GM12874 (cell line): ENCODE results near the gene DNM1.

Experiments used
- TF ChIP-seq, protein P1 (sequence below): IDR thresholded peaks from 2 replicates; pipeline ENCODE4 v1.5.1; 2011; ENCODE audit warnings: low read depth, mild to moderate bottlenecking, control low read depth, low read length, moderate library complexity; ENCODE audit not compliant: insufficient read depth

DNM1 gene

DNA sequence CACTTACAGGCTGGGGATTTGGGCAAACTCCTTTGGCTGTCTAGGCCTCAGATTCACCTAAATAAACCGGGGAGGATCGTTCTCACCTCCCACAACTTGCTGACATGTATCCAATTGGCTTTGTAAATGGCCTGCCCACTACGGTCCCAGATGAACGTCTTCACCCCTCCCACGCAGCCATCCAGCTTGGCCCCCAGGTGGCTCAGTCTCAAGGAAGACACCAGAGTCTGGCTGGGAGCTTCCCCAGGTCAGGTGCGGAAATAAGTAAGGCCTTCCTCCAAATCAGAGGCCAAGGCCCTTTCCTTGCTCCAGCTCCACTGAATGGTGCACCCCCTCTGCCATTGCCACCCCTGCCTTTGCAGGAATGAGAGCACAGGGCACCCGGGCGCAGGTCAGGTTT lies 23.2 kb upstream of the DNM1 start:
- TF ChIP-seq, protein P1, sequence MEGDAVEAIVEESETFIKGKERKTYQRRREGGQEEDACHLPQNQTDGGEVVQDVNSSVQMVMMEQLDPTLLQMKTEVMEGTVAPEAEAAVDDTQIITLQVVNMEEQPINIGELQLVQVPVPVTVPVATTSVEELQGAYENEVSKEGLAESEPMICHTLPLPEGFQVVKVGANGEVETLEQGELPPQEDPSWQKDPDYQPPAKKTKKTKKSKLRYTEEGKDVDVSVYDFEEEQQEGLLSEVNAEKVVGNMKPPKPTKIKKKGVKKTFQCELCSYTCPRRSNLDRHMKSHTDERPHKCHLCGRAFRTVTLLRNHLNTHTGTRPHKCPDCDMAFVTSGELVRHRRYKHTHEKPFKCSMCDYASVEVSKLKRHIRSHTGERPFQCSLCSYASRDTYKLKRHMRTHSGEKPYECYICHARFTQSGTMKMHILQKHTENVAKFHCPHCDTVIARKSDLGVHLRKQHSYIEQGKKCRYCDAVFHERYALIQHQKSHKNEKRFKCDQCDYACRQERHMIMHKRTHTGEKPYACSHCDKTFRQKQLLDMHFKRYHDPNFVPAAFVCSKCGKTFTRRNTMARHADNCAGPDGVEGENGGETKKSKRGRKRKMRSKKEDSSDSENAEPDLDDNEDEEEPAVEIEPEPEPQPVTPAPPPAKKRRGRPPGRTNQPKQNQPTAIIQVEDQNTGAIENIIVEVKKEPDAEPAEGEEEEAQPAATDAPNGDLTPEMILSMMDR = no peak

DNA sequence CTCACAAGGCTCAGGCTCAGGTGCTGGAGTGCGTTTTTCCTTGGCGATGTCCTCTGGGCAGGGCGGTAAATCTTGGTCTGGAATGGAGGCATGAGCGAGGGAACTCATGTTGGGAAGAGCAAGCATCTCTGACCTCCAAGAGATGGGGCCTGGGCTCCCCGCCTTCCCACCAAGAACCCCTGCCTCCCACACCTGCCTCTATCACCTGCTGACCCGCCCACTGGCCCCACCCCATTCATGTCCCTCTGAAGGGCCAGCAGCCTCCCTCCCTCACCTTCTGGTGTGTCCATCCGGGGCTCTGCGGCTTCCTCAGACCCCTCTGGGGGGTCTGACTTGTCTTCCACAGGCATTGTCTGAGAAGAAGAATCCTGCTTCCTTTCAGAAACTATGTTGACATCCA lies 22.7 kb upstream of the DNM1 start:
- TF ChIP-seq, protein P1 = no peak

DNA sequence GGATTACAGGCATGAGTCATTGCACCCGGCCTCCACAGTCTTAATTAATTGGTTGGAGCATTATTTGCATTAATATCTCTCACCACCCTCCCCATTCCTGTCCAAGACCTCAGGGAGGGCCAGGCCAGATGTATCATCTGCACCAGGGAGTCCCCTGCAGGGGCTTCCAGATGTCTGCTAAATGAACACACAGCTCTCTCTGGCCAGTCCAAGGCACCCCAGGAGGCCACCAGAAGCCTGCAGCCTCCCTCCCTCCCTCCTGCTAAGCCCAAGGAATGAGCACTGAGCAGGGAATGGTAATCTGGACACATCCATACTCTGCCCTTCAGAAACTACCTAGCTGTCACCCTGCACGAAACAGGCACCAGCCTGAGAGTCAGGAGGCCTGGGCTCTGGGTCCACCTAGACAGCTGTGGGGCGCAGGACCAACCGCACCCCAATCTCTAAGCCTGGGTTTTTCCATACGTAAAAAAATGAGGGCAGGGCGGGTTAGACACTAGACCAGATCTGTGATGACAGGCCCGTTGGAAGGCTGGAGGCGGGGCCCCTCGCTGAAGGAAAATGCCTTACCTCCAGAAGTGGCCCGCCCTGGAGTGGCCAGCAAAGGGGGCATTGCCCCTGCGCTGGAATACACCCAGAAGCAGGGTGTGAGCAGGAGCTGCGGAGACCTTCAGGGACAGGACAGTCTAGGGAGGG lies 20.1 kb upstream of the DNM1 start:
- TF ChIP-seq, protein P1 = no peak

DNA sequence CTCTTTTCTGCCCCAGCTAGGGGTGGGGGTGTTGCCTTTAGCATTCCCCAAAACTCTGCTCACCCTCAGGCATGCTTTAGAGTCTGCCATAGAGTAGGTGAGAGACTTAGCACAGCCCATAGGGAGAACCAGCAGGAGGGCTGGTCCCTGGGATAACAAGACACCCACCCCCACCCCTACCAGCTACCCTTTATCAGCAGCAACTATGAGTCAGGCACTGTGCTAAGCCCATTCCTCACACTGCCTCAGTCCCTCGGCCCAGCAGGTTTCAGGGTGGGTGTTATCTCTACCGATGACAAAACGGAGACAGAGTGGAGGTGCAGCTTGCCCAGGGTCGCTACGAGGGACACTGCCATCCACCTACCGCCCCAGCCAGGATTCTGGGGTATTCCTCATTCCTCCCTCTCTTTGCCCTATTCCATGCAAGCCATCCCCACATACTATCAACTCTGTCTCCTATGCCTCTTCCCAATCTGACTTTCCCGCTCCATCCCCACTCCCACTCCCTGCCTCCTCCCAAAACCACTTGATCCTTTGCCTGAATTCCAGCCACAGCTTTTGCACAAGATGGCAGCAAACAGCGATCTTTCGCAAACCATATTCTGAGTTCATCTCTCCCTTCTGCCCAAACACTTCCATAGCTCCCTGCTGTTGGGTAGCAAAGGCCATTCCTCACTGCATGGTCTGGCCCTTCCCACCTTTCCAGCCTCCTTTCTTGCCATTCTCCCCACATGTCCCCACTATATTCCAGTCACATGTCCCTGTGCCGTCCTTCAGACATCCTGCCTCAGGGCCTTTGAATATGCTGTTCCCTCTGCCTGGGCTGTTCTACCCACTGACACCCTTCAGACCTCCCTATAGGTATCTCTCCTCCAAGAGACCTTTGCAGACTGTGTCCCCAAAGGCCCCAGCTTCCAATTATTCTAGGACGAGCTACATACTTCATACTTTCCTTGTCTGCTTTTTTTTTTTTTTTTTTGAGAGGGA lies 16.9 kb upstream of the DNM1 start:
- TF ChIP-seq, protein P1 = no peak

DNA sequence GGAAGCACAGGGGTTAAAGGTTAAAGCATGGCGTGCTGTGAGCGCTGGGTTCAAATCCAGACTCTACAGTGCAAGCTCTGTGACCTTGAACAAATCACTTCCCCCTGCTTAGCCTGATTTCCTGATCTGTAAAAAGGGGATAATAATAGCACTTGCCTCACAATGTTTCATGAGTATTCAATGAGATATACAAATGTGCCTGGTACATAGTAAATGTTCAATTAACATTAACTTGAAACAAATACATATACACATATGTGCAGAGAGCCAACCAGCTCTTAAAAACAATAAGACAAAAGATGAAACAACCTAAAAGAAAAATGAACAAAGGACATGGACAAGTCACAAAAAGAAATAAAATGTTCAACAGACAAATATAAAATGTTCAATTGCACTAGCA lies 15.8 kb upstream of the DNM1 start:
- TF ChIP-seq, protein P1 = no peak

DNA sequence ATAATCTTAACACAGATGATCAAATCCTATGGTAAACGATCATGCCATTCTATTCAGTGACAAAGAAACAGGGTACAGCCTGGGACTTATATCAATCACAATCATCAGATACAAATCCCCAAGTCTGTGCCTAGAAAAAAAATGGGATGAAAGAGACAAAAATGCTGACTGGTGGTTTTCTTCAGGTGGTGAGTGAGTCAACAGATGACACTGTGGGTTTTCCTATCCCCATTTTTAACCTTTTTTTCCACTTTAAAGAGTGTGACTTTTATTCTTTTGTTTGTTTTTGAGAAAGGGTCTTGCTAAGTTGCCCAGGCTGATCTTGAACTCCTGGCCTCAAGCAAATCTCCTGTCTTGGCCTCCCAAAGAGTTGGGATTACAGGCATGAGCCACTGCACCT lies 15.0 kb upstream of the DNM1 start:
- TF ChIP-seq, protein P1 = no peak

DNA sequence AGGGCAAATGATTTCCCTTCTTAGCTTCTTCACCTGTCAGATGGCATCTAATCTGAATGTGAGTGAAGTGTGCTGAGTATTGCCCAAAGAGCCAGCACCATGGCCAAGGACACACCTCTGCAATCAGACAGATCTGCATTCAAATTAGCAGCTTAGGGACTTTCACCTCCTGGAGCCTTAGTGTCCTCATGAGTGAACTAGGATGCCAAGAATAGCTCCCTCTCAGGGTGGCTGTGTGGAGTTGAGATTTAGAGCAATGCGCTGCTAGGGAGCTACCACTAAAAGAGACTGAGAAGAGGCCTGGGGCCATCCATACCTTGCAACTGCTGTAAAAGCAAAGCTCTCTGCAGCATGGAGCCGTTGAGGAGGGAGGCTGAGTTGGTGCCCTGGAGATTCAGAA lies 13.2 kb upstream of the DNM1 start:
- TF ChIP-seq, protein P1 = no peak
